H1 (cell line): ENCODE data around the gene TCHP.

Source experiments
- CHD1 ChIP-seq: IDR thresholded peaks from 2 replicates; pipeline ENCODE4 v1.6.1; 2012; ENCODE audit warnings: low read depth, low read length, improper control_type of control experiment
- HDAC6 ChIP-seq: IDR thresholded peaks from one replicate; pipeline ENCODE4 v1.7.1; 2012; ENCODE audit warnings: low read depth, mild to moderate bottlenecking, inconsistent platforms, low read length, moderate library complexity
- JUND ChIP-seq: IDR thresholded peaks from 2 replicates; pipeline ENCODE4 v1.6.1; 2011; ENCODE audit warnings: mild to moderate bottlenecking, improper control_type of control experiment, low read length
- PHF8 ChIP-seq: fragments of 200-600 bp; sonication (generic); conservative IDR thresholded peaks from 2 replicates; pipeline ENCODE4 v1.7.1; 2012; ENCODE audit warnings: low read depth, mild to moderate bottlenecking, inconsistent platforms, low read length, moderate library complexity
- POLR2A ChIP-seq, 2 experiments: IDR thresholded peaks; 1 replicate in 1 of 2; 2 replicates in 1 of 2; pipeline ENCODE4 v1.6.1; 2011; ENCODE audit warnings: low read depth in 2 of 2, low read length in 2 of 2, mild to moderate bottlenecking in 2 of 2; ENCODE audit errors: control extremely low read depth in 1 of 2
- RFX5 ChIP-seq: IDR thresholded peaks from 2 replicates; pipeline ENCODE4 v1.6.1; 2011; ENCODE audit warnings: low read depth, low read length, improper control_type of control experiment, borderline replicate concordance
- TF ChIP-seq, protein P1 (sequence below), 3 experiments: IDR thresholded peaks; 1 replicate in 2 of 3; 2 replicates in 1 of 3; pipeline versions ENCODE4 v1.5.1 to v1.6.1; 2011; ENCODE audit warnings: low read length in 3 of 3, mild to moderate bottlenecking in 3 of 3, inconsistent platforms in 2 of 3, low read depth in 1 of 3, moderate library complexity in 1 of 3; ENCODE audit not compliant: insufficient read depth in 1 of 3; ENCODE audit errors: control extremely low read depth in 1 of 3
- TF ChIP-seq, protein P2 (sequence below): IDR thresholded peaks from 2 replicates; pipeline ENCODE4 v1.6.1; 2011; ENCODE audit warnings: low read length, improper control_type of control experiment
- TF ChIP-seq, protein P3 (sequence below): IDR thresholded peaks from 2 replicates; pipeline ENCODE4 v1.6.1; 2012; ENCODE audit warnings: low read length, inconsistent platforms

DNA sequence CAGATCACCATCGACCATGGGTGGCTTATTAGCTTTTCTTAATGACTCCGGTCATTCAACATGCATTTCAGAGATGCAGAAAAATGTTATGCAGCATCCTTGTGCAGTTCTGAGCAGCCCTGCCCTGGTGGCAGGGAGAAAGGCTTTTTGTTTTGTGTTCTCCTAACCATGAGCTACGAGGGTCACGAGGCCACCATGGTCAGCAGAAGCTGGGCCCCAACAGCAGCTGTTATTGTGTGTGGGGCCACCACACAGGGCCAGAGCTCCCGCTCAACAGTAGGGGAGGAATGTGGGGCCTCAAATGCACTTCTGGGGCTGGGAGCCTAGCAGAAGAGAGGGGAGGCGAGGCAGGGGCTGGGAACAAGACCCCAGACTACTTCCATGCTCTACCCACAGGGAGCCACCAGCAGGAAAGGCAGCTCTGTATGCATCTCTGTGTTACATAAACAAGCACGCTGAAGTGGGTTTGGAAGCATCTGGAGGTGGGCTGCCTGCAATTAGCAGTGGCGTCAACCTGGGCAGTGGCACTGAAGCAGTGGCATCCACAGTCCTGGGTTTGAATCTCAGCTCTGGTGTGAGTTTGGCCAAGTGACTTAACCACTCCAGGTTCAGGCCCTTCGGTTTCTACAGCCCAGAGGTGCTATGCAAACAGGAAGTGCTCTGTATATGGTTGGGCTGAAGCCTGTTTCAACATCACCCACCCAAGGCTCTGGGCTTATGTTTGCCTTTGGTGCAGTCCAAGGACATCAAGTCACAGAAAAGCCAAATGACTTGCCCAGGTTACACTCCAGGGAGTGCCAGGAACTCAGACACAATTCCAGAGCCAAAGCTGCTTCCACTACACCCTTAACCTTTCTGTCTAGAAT, 36.0 kb upstream of the TCHP start:
- TF ChIP-seq JUND (no peak), POLR2A (IDR thresholded peaks at IDR 0.05; ENCODE audit: control extremely low read depth in 1 of 2, low read depth in 2 of 2, low read length in 2 of 2) (no peak), HDAC6 (no peak), CHD1 (no peak), PHF8 (no peak), RFX5 (no peak)
- TF ChIP-seq, protein P1, sequence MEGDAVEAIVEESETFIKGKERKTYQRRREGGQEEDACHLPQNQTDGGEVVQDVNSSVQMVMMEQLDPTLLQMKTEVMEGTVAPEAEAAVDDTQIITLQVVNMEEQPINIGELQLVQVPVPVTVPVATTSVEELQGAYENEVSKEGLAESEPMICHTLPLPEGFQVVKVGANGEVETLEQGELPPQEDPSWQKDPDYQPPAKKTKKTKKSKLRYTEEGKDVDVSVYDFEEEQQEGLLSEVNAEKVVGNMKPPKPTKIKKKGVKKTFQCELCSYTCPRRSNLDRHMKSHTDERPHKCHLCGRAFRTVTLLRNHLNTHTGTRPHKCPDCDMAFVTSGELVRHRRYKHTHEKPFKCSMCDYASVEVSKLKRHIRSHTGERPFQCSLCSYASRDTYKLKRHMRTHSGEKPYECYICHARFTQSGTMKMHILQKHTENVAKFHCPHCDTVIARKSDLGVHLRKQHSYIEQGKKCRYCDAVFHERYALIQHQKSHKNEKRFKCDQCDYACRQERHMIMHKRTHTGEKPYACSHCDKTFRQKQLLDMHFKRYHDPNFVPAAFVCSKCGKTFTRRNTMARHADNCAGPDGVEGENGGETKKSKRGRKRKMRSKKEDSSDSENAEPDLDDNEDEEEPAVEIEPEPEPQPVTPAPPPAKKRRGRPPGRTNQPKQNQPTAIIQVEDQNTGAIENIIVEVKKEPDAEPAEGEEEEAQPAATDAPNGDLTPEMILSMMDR (IDR thresholded peaks at IDR 0.05; ENCODE audit: control extremely low read depth in 1 of 3, insufficient read depth in 1 of 3, low read depth in 1 of 3, low read length in 3 of 3), result no peak
- TF ChIP-seq, protein P2, sequence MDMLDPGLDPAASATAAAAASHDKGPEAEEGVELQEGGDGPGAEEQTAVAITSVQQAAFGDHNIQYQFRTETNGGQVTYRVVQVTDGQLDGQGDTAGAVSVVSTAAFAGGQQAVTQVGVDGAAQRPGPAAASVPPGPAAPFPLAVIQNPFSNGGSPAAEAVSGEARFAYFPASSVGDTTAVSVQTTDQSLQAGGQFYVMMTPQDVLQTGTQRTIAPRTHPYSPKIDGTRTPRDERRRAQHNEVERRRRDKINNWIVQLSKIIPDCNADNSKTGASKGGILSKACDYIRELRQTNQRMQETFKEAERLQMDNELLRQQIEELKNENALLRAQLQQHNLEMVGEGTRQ, result no peak
- TF ChIP-seq, protein P3, sequence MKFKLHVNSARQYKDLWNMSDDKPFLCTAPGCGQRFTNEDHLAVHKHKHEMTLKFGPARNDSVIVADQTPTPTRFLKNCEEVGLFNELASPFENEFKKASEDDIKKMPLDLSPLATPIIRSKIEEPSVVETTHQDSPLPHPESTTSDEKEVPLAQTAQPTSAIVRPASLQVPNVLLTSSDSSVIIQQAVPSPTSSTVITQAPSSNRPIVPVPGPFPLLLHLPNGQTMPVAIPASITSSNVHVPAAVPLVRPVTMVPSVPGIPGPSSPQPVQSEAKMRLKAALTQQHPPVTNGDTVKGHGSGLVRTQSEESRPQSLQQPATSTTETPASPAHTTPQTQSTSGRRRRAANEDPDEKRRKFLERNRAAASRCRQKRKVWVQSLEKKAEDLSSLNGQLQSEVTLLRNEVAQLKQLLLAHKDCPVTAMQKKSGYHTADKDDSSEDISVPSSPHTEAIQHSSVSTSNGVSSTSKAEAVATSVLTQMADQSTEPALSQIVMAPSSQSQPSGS, result no peak
